Measurements from ENCODE around the gene LENG9.

DNA sequence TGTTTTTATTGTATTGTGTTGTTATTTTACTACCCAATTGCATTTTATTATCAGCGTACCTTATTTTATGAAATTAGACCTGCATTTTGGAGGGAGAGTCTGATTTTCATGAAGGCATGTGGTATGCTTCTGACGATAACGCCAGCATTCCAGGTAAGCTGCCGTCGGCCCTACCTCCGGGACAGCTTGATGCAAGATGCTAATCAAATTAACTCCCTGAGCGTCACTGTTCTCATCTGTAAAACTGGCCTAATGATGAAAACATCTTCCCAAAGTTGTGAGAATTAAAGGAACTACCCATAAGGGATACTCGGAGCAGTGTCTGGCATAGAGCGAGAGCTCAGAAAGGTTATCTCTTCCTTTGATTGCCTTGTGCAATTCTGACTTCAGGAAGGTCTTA lies 26.2 kb upstream of the LENG9 start:
- TF ChIP-seq, protein P1, sequence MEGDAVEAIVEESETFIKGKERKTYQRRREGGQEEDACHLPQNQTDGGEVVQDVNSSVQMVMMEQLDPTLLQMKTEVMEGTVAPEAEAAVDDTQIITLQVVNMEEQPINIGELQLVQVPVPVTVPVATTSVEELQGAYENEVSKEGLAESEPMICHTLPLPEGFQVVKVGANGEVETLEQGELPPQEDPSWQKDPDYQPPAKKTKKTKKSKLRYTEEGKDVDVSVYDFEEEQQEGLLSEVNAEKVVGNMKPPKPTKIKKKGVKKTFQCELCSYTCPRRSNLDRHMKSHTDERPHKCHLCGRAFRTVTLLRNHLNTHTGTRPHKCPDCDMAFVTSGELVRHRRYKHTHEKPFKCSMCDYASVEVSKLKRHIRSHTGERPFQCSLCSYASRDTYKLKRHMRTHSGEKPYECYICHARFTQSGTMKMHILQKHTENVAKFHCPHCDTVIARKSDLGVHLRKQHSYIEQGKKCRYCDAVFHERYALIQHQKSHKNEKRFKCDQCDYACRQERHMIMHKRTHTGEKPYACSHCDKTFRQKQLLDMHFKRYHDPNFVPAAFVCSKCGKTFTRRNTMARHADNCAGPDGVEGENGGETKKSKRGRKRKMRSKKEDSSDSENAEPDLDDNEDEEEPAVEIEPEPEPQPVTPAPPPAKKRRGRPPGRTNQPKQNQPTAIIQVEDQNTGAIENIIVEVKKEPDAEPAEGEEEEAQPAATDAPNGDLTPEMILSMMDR (IDR thresholded peaks at IDR 0.05) = no peak
- no peak for TF ChIP-seq SIN3A (IDR thresholded peaks at IDR 0.05; ENCODE audit: borderline replicate concordance, insufficient read depth, low read depth, low read length)
- TF ChIP-seq POLR2AphosphoS5 (IDR thresholded peaks at IDR 0.05; ENCODE audit: low read depth, low read length) = no peak
- TF ChIP-seq, protein P2, sequence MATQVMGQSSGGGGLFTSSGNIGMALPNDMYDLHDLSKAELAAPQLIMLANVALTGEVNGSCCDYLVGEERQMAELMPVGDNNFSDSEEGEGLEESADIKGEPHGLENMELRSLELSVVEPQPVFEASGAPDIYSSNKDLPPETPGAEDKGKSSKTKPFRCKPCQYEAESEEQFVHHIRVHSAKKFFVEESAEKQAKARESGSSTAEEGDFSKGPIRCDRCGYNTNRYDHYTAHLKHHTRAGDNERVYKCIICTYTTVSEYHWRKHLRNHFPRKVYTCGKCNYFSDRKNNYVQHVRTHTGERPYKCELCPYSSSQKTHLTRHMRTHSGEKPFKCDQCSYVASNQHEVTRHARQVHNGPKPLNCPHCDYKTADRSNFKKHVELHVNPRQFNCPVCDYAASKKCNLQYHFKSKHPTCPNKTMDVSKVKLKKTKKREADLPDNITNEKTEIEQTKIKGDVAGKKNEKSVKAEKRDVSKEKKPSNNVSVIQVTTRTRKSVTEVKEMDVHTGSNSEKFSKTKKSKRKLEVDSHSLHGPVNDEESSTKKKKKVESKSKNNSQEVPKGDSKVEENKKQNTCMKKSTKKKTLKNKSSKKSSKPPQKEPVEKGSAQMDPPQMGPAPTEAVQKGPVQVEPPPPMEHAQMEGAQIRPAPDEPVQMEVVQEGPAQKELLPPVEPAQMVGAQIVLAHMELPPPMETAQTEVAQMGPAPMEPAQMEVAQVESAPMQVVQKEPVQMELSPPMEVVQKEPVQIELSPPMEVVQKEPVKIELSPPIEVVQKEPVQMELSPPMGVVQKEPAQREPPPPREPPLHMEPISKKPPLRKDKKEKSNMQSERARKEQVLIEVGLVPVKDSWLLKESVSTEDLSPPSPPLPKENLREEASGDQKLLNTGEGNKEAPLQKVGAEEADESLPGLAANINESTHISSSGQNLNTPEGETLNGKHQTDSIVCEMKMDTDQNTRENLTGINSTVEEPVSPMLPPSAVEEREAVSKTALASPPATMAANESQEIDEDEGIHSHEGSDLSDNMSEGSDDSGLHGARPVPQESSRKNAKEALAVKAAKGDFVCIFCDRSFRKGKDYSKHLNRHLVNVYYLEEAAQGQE (IDR thresholded peaks at IDR 0.05; ENCODE audit: insufficient read depth in 1 of 2, low read depth in 2 of 2, low read length in 1 of 2) = no peak

Measured in Panc1 (cell line).